ENCODE data around the gene FNDC10.
"Not testable (repeated sequence)": the region's sequence is repeated elsewhere in the genome, so short reads cannot be mapped to it uniquely, and the experiment has no call there.

GRCh38 chr1:1556961-1557360, 43.0 kb downstream of the FNDC10 start:
- TF ChIP-seq CTCF (IDR thresholded peaks at IDR 0.05; ENCODE audit: insufficient read depth, low read depth, low read length); EZH2 (IDR thresholded peaks at IDR 0.05; ENCODE audit: insufficient read depth, low read length): not testable (repeated sequence)
